ENCODE measurements around the gene IQGAP2. TPM values are rescaled to one million over a fixed set of nuclear protein-coding genes. Genes with fewer than 3 reads are reported as not detected.
"Not testable (repeated sequence)": the region's sequence is repeated elsewhere in the genome, so short reads cannot be mapped to it uniquely, and the experiment has no call there.

IQGAP2 gene
- total and polyA plus RNA-seq, 2 donors (not counting 1 experiment from before 2014, with no cell fraction given), result 8.1 to 15.0 TPM

DNA sequence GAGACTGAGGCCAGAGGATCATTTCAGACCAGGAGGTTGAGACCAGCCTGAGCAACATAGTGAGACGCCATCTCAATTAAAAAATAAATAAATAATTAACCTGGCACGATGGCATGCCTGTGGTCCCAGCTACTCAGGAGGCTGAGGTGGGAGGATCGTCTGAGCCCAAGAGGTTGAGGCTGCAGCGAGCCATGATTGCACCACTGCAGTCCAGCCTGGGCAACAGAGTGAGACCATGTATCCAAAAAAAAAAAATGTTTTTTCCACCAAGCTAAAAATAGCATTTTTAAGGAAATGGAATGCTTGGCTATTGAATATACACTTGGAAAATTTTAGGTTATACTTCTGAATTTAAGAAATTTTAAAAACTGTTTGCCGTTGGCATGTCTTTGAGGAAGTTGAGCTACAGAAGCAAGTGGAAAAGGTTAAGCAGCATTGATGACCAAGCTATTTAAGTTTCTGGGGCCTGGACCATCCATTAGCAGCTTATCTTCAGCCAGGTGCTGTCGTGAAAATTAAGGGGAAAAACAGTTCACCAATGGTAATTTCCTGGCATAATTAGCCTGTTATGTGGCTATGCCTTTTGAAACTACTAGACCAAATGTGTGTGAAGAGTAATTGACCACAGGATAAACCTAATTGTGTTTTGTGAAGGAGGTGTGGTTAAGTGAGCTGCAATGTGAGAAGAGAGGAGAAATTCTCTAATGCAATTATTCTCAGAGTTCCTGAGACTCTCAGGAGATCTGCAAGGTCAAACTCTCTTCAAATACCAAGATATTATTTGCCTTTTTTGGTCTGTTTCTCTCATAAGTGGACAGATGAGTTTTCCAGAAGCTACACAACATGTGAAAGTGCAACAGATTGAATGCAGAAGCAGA is 333.8 kb downstream of the IQGAP2 start:
- Histone ChIP-seq H3K27ac (ENCODE audit: low read length in 2 of 2) (no peak overlapping the region), H3K4me3 (ENCODE audit: control extremely low read depth in 1 of 5, extremely low read depth in 1 of 5, insufficient read depth in 1 of 5, low read depth in 2 of 5, low read length in 4 of 5) (no peak overlapping the region), H3K4me1 (ENCODE audit: control insufficient read depth in 2 of 2, insufficient read depth in 2 of 2, low read length in 2 of 2) (peaks cover 0 to 13% of the 10 kb centered on the region in 2 donors), H3K36me3 (replicated peaks in 1 of 2; ENCODE audit: control extremely low read depth in 1 of 2, control insufficient read depth in 1 of 2, extremely low read depth in 1 of 2, insufficient read depth in 2 of 2, low read length in 1 of 2) (no peaks in the 10 kb centered on the region), H3K27me3 (replicated peaks in 1 of 4; ENCODE audit: control extremely low read depth in 1 of 4, control insufficient read depth in 3 of 4, insufficient read depth in 4 of 4, low read length in 3 of 4) (peaks cover 0 to 2% (median 1%) of the 10 kb centered on the region in 4 experiments), H3K4me2 (replicated peaks; ENCODE audit: low read depth, low read length, poor library complexity, severe bottlenecking) (no peak overlapping the region), H4K20me1 (ENCODE audit: control insufficient read depth, insufficient read depth, low read length, poor library complexity, severe bottlenecking) (no peaks in the 10 kb centered on the region), H3K9ac (ENCODE audit: low read length) (no peak overlapping the region), H3K79me2 (ENCODE audit: control insufficient read depth, insufficient read depth, low read length) (no peaks in the 10 kb centered on the region), H3K9me3 (ENCODE audit: control extremely low read depth in 1 of 3, control insufficient read depth in 2 of 3, insufficient read depth in 1 of 3, low read length in 2 of 3) (no peaks in the 10 kb centered on the region), H2AFZ (ENCODE audit: insufficient read depth, low read depth, low read length, poor library complexity, severe bottlenecking) (no peak overlapping the region)
- no peaks in the 10 kb centered on the region for H3K9me3 Mint-ChIP-seq (ENCODE audit: insufficient read depth)
- ATAC-seq (ENCODE audit: low read depth) (no peak), DNase-seq (no peak)
- peaks cover 15% of the 10 kb centered on the region for H3K27me3 Mint-ChIP-seq
- H3K27ac Mint-ChIP-seq, result no peak overlapping the region
- ChIA-PET POLR2A (no interaction called here), CTCF (interaction anchor here (1.5 kb wide), 1 partner anchor 37 kb away, joined by 4 read pairs; no protein-coding TSS in a partner anchor)
- TF ChIP-seq, protein P1, sequence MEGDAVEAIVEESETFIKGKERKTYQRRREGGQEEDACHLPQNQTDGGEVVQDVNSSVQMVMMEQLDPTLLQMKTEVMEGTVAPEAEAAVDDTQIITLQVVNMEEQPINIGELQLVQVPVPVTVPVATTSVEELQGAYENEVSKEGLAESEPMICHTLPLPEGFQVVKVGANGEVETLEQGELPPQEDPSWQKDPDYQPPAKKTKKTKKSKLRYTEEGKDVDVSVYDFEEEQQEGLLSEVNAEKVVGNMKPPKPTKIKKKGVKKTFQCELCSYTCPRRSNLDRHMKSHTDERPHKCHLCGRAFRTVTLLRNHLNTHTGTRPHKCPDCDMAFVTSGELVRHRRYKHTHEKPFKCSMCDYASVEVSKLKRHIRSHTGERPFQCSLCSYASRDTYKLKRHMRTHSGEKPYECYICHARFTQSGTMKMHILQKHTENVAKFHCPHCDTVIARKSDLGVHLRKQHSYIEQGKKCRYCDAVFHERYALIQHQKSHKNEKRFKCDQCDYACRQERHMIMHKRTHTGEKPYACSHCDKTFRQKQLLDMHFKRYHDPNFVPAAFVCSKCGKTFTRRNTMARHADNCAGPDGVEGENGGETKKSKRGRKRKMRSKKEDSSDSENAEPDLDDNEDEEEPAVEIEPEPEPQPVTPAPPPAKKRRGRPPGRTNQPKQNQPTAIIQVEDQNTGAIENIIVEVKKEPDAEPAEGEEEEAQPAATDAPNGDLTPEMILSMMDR (IDR thresholded peaks at IDR 0.05), result no peak
- TF ChIP-seq EZH2 (IDR thresholded peaks at IDR 0.05; ENCODE audit: borderline replicate concordance, insufficient read depth, low read depth, low read length, poor library complexity, severe bottlenecking), result no peak
- intact Hi-C loops (cut with micrococcal nuclease), result no loop called here
- WGBS (ENCODE audit: insufficient coverage), result 76% methylated on average over 5 of the region's 6 CpGs
- peaks cover 19% of the 10 kb centered on the region for H3K4me1 Mint-ChIP-seq
- H3K4me3 Mint-ChIP-seq, result no peak overlapping the region

DNA sequence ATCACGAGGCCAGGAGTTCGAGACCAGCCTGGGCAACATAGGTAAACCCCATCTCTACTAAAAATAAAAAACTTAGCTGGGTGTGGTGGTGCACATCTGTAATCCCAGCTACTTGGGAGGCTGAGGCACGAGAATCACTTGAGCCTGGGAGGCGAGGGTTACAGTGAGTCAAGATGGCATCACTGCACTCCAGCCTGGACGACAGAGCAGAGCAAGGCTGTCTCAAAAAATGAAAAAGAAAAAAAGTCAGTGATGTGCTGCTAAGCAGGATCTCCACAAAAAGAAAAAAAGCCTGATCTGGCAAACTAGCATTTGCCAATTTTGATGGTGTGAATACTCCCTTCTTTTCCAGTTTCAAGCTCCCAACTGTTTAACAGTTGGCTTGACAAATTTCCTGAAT is 334.8 kb downstream of the IQGAP2 start:
- DNase-seq (no peak), ATAC-seq (ENCODE audit: low read depth) (no peak)
- no peaks in the 10 kb centered on the region for H3K79me2 ChIP-seq (ENCODE audit: control insufficient read depth, insufficient read depth, low read length)
- H2AFZ ChIP-seq (ENCODE audit: insufficient read depth, low read depth, low read length, poor library complexity, severe bottlenecking), result no peak overlapping the region
- no peaks in the 10 kb centered on the region for H3K36me3 ChIP-seq (replicated peaks in 1 of 2; ENCODE audit: control extremely low read depth in 1 of 2, control insufficient read depth in 1 of 2, extremely low read depth in 1 of 2, insufficient read depth in 2 of 2, low read length in 1 of 2)
- H3K9me3 ChIP-seq (ENCODE audit: control extremely low read depth in 1 of 3, control insufficient read depth in 2 of 3, insufficient read depth in 1 of 3, low read length in 2 of 3), result no peaks in the 10 kb centered on the region
- POLR2A ChIA-PET, result no interaction called here
- no peak overlapping the region for H3K27ac ChIP-seq (ENCODE audit: low read length in 2 of 2)
- H3K27me3 ChIP-seq (replicated peaks in 1 of 4; ENCODE audit: control extremely low read depth in 1 of 4, control insufficient read depth in 3 of 4, insufficient read depth in 4 of 4, low read length in 3 of 4), result peaks cover 0 to 2% (median 0%) of the 10 kb centered on the region in 4 experiments
- TF ChIP-seq, protein P1 (IDR thresholded peaks at IDR 0.05), result no peak
- no peak for TF ChIP-seq EZH2 (IDR thresholded peaks at IDR 0.05; ENCODE audit: borderline replicate concordance, insufficient read depth, low read depth, low read length, poor library complexity, severe bottlenecking)
- Mint-ChIP-seq H3K9me3 (ENCODE audit: insufficient read depth) (no peaks in the 10 kb centered on the region), H3K27me3 (peaks cover 10% of the 10 kb centered on the region), H3K4me1 (peaks cover 14% of the 10 kb centered on the region), H3K4me3 (no peak overlapping the region), H3K27ac (no peak overlapping the region)
- intact Hi-C loops (cut with micrococcal nuclease), result no loop called here
- H3K4me3 ChIP-seq (ENCODE audit: control extremely low read depth in 1 of 5, extremely low read depth in 1 of 5, insufficient read depth in 1 of 5, low read depth in 2 of 5, low read length in 4 of 5), result no peak overlapping the region
- no peaks in the 10 kb centered on the region for H4K20me1 ChIP-seq (ENCODE audit: control insufficient read depth, insufficient read depth, low read length, poor library complexity, severe bottlenecking)
- 87% methylated on average over 3 of the region's 5 CpGs for WGBS (ENCODE audit: insufficient coverage)
- no peak overlapping the region for H3K4me2 ChIP-seq (replicated peaks; ENCODE audit: low read depth, low read length, poor library complexity, severe bottlenecking)
- CTCF ChIA-PET, result interaction anchor here (1.5 kb wide), 1 partner anchor 36 kb away, joined by 4 read pairs; no protein-coding TSS in a partner anchor
- H3K4me1 ChIP-seq (ENCODE audit: control insufficient read depth in 2 of 2, insufficient read depth in 2 of 2, low read length in 2 of 2), result peaks cover 0 to 13% of the 10 kb centered on the region in 2 donors
- H3K9ac ChIP-seq (ENCODE audit: low read length), result no peak overlapping the region

DNA sequence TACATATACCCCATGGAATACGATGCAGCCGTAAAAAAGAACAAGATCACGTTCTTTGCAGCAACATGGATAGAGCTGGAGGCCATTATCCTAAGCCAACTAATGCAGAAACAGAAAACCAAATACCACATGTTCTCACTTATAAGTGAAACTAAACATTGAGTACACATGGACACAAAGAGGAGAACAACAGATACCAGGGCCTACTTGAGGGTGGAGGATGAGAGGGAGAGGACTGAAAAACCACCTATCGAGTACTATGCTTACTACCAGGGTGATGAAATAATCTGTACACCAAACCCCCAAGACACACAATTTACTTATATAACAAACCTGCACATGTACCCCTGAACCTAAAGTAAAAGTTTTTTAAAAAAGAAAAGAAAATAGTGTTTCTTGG is 338.4 kb downstream of the IQGAP2 start:
- H2AFZ ChIP-seq (ENCODE audit: insufficient read depth, low read depth, low read length, poor library complexity, severe bottlenecking); H3K27ac ChIP-seq (ENCODE audit: low read length in 2 of 2); H3K9ac ChIP-seq (ENCODE audit: low read length); ATAC-seq (ENCODE audit: low read depth); H3K4me3 Mint-ChIP-seq; H3K4me3 ChIP-seq (ENCODE audit: control extremely low read depth in 1 of 5, extremely low read depth in 1 of 5, insufficient read depth in 1 of 5, low read depth in 2 of 5, low read length in 4 of 5); H3K9me3 ChIP-seq (ENCODE audit: control extremely low read depth in 1 of 3, control insufficient read depth in 2 of 3, insufficient read depth in 1 of 3, low read length in 2 of 3); DNase-seq; POLR2A ChIA-PET; H3K79me2 ChIP-seq (ENCODE audit: control insufficient read depth, insufficient read depth, low read length); H4K20me1 ChIP-seq (ENCODE audit: control insufficient read depth, insufficient read depth, low read length, poor library complexity, severe bottlenecking); H3K27ac Mint-ChIP-seq; H3K27me3 Mint-ChIP-seq; CTCF ChIA-PET; H3K36me3 ChIP-seq (replicated peaks in 1 of 2; ENCODE audit: control extremely low read depth in 1 of 2, control insufficient read depth in 1 of 2, extremely low read depth in 1 of 2, insufficient read depth in 2 of 2, low read length in 1 of 2); H3K4me2 ChIP-seq (replicated peaks; ENCODE audit: low read depth, low read length, poor library complexity, severe bottlenecking); H3K27me3 ChIP-seq (replicated peaks in 1 of 4; ENCODE audit: control extremely low read depth in 1 of 4, control insufficient read depth in 3 of 4, insufficient read depth in 4 of 4, low read length in 3 of 4); intact Hi-C loops (cut with micrococcal nuclease); H3K9me3 Mint-ChIP-seq (ENCODE audit: insufficient read depth): not testable (repeated sequence)
- no CpG with 5 or more reads among the region's 4 CpGs for WGBS (ENCODE audit: insufficient coverage)
- H3K4me1 ChIP-seq (ENCODE audit: control insufficient read depth in 2 of 2, insufficient read depth in 2 of 2, low read length in 2 of 2), result peaks cover 0 to 13% of the 10 kb centered on the region in 2 donors
- H3K4me1 Mint-ChIP-seq, result peaks cover 11% of the 10 kb centered on the region
